NT2/D1 (cell line): Measurements from ENCODE around the gene MAP3K10.

Experiments used
- DNase-seq: peaks from one replicate; pipeline ENCODE4 v3.0.0-alpha.2; 2011; ENCODE audit warnings: low read depth, low spot score
- H3K27me3 ChIP-seq: 2 replicates; pipeline ENCODE4 v1.6.0; 2011; ENCODE audit warnings: mild to moderate bottlenecking; ENCODE audit not compliant: insufficient read length, insufficient read depth
- H3K36me3 ChIP-seq: 2 replicates; pipeline ENCODE4 v1.6.1; 2011; ENCODE audit warnings: mild to moderate bottlenecking, low read length, mixed read lengths; ENCODE audit not compliant: insufficient read depth, insufficient read length
- H3K4me1 ChIP-seq: 2 replicates; pipeline ENCODE4 v1.5.1; 2011; ENCODE audit not compliant: insufficient read depth, insufficient read length
- H3K4me3 ChIP-seq: 2 replicates; pipeline ENCODE4 v1.5.1; 2011; ENCODE audit warnings: low read depth; ENCODE audit not compliant: insufficient read length
- H3K9ac ChIP-seq: 2 replicates; pipeline ENCODE4 v1.6.0; 2011; ENCODE audit warnings: low read depth; ENCODE audit not compliant: insufficient read length
- H3K9me3 ChIP-seq: 2 replicates; pipeline ENCODE4 v1.5.1; 2011; ENCODE audit warnings: mild to moderate bottlenecking, low read length; ENCODE audit not compliant: insufficient read depth
- SUZ12 ChIP-seq: IDR thresholded peaks from 2 replicates; pipeline ENCODE4 v1.6.1; 2011; ENCODE audit not compliant: insufficient read length, insufficient read depth; ENCODE audit errors: extremely low read depth
- YY1 ChIP-seq: IDR thresholded peaks from 2 replicates; pipeline ENCODE4 v1.6.1; 2011; ENCODE audit not compliant: insufficient read length, insufficient read depth
- ZNF274 ChIP-seq: IDR thresholded peaks from 2 replicates; pipeline ENCODE4 v1.6.1; 2011; ENCODE audit warnings: mild to moderate bottlenecking, low read depth, low read length

The MAP3K10 gene

DNA sequence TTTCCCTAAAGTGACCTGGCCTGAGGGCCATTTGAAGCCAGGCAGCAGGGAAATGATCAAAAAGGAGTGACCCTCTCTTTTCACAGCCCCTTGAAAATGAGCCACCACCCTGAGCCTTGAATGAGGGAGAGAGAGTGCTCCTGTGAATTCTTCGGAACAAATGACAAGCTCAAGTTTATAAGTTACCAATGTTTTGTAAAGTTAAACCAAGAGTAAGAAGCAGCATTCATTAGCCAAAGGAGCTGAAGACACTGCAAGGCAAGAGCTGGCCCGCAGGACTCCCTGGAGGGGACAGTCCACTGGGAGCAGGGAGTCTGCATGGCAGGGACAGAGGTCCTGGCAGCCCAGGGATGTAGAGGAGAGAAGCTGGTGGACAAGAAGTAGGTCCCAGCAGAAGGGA lies 52.0 kb downstream of the MAP3K10 start:
- H3K36me3 ChIP-seq = peaks cover 52% of the 10 kb centered on the region
- H3K27me3 ChIP-seq = no peaks in the 10 kb centered on the region
- no peaks in the 10 kb centered on the region for H3K9me3 ChIP-seq
- no peak overlapping the region for H3K4me3 ChIP-seq
- H3K9ac ChIP-seq = no peak overlapping the region
- peaks cover 5% of the 10 kb centered on the region for H3K4me1 ChIP-seq
- no peak for TF ChIP-seq ZNF274
- no peak for TF ChIP-seq YY1
- TF ChIP-seq SUZ12 = no peak
- DNase-seq = no peak

- H3K9me3 ChIP-seq = no peaks in the 10 kb centered on the region
- no peak for DNase-seq
- no peak for TF ChIP-seq ZNF274
- no peak for TF ChIP-seq YY1
- TF ChIP-seq SUZ12 = no peak
- no peak overlapping the region for H3K9ac ChIP-seq
- H3K4me1 ChIP-seq = peaks cover 5% of the 10 kb centered on the region
- no peak overlapping the region for H3K4me3 ChIP-seq
- no peaks in the 10 kb centered on the region for H3K27me3 ChIP-seq
- peaks cover 41% of the 10 kb centered on the region for H3K36me3 ChIP-seq
These were observed 53.5 kb downstream of the MAP3K10 start for GRCh38 chr19:40244579-40245317.

DNA sequence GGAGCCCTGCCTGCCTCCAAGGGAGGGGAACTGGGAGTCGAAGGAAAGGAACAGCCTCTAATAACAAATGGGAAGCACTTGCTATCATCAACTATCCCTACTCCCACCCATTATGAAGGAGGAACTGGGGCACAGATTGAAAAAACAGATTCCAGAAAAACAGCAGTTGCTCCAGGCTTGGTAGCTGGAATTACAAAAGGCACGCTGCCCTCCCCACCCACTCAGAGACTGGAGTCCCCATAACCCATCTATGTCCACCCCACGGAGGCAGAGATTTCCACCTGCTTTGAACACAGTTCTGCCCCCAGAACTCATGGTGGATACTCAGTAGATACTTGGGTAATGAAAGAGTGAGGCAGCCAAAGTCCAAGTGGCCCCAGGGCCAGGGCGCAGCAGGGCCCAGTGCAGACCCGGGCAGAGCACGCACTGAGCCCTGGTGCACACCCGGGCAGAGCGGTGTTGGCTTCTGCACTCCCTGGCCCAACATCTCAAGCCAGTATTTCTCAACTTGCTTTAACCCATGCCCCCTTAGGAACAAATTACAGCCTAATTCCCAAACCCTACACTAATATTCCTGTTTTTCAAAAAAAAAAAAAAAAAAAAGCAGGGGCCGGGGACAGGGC lies 54.4 kb downstream of the MAP3K10 start:
- no peaks in the 10 kb centered on the region for H3K9me3 ChIP-seq
- peaks cover 5% of the 10 kb centered on the region for H3K4me1 ChIP-seq
- no peaks in the 10 kb centered on the region for H3K27me3 ChIP-seq
- H3K4me3 ChIP-seq = no peak overlapping the region
- H3K36me3 ChIP-seq = peaks cover 36% of the 10 kb centered on the region
- no peak for TF ChIP-seq SUZ12
- TF ChIP-seq YY1 = no peak
- no peak for TF ChIP-seq ZNF274
- H3K9ac ChIP-seq = no peak overlapping the region
- no peak for DNase-seq

- Histone ChIP-seq H3K4me3 (no peak overlapping the region), H3K9ac (no peak overlapping the region), H3K27me3 (no peaks in the 10 kb centered on the region), H3K9me3 (no peaks in the 10 kb centered on the region), H3K36me3 (peaks cover 27% of the 10 kb centered on the region), H3K4me1 (peaks cover 5% of the 10 kb centered on the region)
- DNase-seq = no peak
- TF ChIP-seq ZNF274 (no peak), YY1 (no peak), SUZ12 (no peak)
These were observed 55.3 kb downstream of the MAP3K10 start for GRCh38 chr19:40246292-40247073.

DNA sequence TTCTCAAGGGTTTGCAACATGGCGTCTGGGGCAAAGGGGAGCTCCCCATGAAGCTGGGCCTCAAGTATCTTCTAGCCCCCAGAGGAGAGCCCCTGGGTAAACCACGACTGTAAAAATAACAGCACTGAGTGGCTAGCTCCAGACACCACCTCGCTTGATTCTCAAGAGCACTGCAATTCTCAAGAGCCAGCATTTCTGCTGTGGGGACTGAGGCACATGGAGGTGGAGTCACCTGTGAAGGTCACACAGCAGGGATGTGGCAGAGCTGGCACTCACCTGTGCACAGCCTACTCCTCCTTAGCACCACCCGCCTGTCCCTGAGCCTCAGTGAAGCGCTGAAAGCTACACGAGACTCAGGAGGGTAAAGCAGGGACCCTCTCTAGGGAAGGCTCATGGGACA lies 56.0 kb downstream of the MAP3K10 start:
- no peak for TF ChIP-seq SUZ12
- no peak for TF ChIP-seq ZNF274
- no peak for TF ChIP-seq YY1
- Histone ChIP-seq H3K9ac (no peak overlapping the region), H3K27me3 (no peaks in the 10 kb centered on the region), H3K4me1 (peaks cover 5% of the 10 kb centered on the region), H3K9me3 (no peaks in the 10 kb centered on the region), H3K36me3 (peaks cover 25% of the 10 kb centered on the region), H3K4me3 (no peak overlapping the region)
- DNase-seq = no peak

GRCh38 chr19:40247735-40248262 lies 56.6 kb downstream of the MAP3K10 start:
- no peak overlapping the region for H3K9ac ChIP-seq
- peaks cover 5% of the 10 kb centered on the region for H3K4me1 ChIP-seq
- no peak for DNase-seq
- no peak for TF ChIP-seq ZNF274
- no peak for TF ChIP-seq SUZ12
- no peak for TF ChIP-seq YY1
- no peak overlapping the region for H3K4me3 ChIP-seq
- H3K9me3 ChIP-seq = no peaks in the 10 kb centered on the region
- H3K36me3 ChIP-seq = peaks cover 20% of the 10 kb centered on the region
- H3K27me3 ChIP-seq = no peaks in the 10 kb centered on the region

DNA sequence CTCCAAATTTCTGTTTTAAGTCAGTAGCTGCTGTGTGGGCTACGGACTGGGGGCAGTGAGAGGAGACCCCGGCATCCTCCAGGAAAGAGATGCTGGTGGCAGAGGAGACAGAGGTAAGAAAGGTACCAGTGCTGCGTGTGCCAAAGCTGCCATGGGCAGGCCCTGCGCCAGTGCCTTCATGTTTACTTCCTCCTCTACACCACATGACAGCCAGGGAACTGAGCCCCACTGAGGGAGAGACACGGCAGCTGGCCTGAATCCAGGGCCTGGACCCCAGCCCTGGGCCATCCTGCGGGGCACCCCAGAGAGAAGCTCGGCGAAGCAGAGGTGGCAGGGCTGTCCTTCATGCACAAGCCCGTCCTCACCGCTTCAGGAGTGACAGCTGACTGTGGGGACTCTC lies 58.0 kb downstream of the MAP3K10 start:
- H3K9ac ChIP-seq = no peak overlapping the region
- peaks cover 23% of the 10 kb centered on the region for H3K36me3 ChIP-seq
- H3K4me3 ChIP-seq = no peak overlapping the region
- H3K4me1 ChIP-seq = peaks cover 5% of the 10 kb centered on the region
- no peaks in the 10 kb centered on the region for H3K9me3 ChIP-seq
- DNase-seq = no peak
- no peak for TF ChIP-seq SUZ12
- no peak for TF ChIP-seq ZNF274
- no peak for TF ChIP-seq YY1
- no peaks in the 10 kb centered on the region for H3K27me3 ChIP-seq
